Activated CD8-positive, alpha-beta T cell treated with anti-CD3 and anti-CD28 coated beads, Interleukin-2, amount 10 ng/mL, durations not matched to agents 7 days and 5 days (primary cell): ENCODE measurements around the gene RNH1. TPM values are rescaled to one million over a fixed set of nuclear protein-coding genes. Genes with fewer than 3 reads are reported as not detected.
A peak's percentile ranks its signal among the peaks of the same experiment; 100 is the strongest.

Experiments used
- ATAC-seq: fragments of 150-1000 bp; cut with Tn5 transposase; one replicate; pipeline ENCODE4 v1.10.0; 2021; ENCODE audit warnings: moderate library complexity
- CTCF ChIA-PET: fragments of 350-600 bp; sonication (Branson Sonifier 250); formaldehyde crosslinking; loops from one replicate; lab custom pipeline; 2021; ENCODE audit warnings: antibody characterized with exemption; lab: Charles Lee
- POLR2A ChIA-PET: fragments of 350-600 bp; sonication (Branson Sonifier 250); formaldehyde crosslinking; loops from one replicate; lab custom pipeline; 2021; ENCODE audit warnings: antibody characterized with exemption; lab: Charles Lee
- DNase-seq: peaks from one replicate; pipeline ENCODE4 v3.0.0-alpha.2; 2020
- H3K27ac Mint-ChIP-seq: one replicate; pipeline ENCODE4 v1.8.0; 2021; ENCODE audit warnings: mild to moderate bottlenecking, mixed read lengths
- H3K27me3 Mint-ChIP-seq: one replicate; pipeline ENCODE4 v1.8.0; 2021; ENCODE audit warnings: low read depth, mixed read lengths
- H3K36me3 Mint-ChIP-seq: one replicate; pipeline ENCODE4 v1.8.0; 2021; ENCODE audit warnings: low read depth, mixed read lengths
- H3K4me1 Mint-ChIP-seq: one replicate; pipeline ENCODE4 v1.8.0; 2021; ENCODE audit warnings: low read depth, mixed read lengths
- H3K4me3 Mint-ChIP-seq: one replicate; pipeline ENCODE4 v1.8.0; 2021; ENCODE audit warnings: mild to moderate bottlenecking, mixed read lengths
- H3K9me3 Mint-ChIP-seq: one replicate; pipeline ENCODE4 v1.8.0; 2022; ENCODE audit warnings: mixed read lengths; ENCODE audit not compliant: insufficient read depth
- total RNA-seq, 2 experiments: library from RNA; stranded (reverse); gene quantifications; one replicate each; pipeline ENCODE4 v1.2.3, GENCODE V29; 2021

The RNH1 gene
- total RNA-seq, 2 experiments from 2014 or later, result 104 to 105 TPM

DNA sequence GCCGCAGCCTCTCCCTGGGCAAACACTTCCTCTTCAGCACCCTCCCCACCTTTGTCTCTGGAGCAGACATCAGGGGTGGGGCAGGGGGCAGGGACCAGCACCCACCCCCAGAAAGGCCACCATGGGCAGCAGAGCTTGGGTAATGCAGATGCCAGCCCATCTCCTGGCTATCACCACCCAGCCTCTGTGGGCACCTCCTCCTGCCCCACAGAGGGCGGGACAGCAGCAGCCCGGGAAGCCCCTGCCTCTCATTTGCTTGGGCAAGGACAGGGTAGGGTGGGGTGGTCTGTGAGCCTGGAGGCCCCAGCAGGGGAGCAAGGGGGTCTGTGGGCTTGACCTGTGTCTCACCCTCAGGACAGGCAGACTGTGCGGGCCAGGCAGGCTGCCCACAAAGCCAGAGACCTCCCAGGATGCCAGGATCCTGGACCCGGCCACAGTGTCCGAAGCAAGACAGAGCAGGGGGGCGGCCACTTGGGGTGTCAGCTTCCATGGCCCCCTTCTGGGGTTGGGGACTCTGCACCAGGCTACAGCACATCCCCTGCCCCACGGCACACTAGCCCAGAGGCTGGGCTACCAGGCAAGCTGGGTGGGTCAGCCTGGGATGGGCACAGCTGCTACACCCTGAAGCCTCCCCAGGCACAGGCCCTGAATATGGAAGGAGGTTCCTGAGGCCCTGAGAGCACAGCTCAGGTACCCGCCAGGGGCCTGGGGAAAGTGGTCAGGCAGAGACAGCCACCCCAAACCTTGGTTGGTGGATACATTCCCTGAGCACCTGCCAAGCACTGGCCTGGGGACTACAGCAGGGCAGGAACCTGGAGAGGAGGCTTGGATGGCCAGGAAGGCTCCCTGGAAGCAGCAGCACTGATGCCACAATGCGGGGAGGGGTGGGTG, 4.5 kb downstream of the RNH1 start:
- H3K4me3 Mint-ChIP-seq, result no peak overlapping the region
- no peak overlapping the region for H3K27ac Mint-ChIP-seq
- ATAC-seq (no peak), DNase-seq (no peak)
- H3K4me1 Mint-ChIP-seq, result peaks cover 28% of the 10 kb centered on the region
- ChIA-PET POLR2A (no interaction called here), CTCF (interaction anchor here (1.7 kb wide), 1 partner anchor 17 kb away, joined by 7 read pairs; no protein-coding TSS in a partner anchor)
- no peaks in the 10 kb centered on the region for H3K9me3 Mint-ChIP-seq
- H3K36me3 Mint-ChIP-seq, result peaks cover 32% of the 10 kb centered on the region
- no peaks in the 10 kb centered on the region for H3K27me3 Mint-ChIP-seq

DNA sequence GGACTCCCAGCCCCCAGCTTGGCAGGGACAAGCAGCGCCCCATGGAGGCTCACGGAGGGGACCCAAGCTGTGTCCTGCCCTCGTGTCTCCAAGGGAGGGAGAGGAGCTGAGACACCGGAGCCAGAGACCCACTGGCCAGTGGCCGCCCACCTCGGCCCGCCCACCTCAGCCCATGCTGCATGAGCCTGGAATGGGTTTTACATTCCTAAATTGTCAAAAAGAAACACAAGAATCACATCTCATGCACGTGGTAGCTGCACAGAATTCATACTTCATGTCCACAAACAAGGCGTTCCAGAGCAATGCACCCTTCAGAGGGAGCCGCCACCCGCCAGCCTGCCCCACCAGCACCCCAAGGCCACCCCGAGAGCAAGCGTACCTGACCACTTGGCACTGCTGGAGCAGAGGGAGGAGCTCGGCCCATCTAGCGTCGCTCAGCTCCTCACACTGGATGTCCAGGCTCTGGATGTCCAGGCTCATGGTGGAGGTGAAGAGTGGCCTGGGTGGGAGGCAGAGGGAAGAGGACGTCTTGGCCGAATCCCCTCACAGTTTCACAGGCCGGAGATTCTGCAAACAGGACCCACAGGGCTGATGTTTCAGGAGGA, 5.3 kb downstream of the RNH1 start:
- ATAC-seq (no peak), DNase-seq (no peak)
- Mint-ChIP-seq H3K27me3 (no peaks in the 10 kb centered on the region), H3K9me3 (no peaks in the 10 kb centered on the region), H3K36me3 (peaks cover 40% of the 10 kb centered on the region), H3K27ac (peak overlapping the region; percentile 39), H3K4me3 (no peak overlapping the region), H3K4me1 (peaks cover 35% of the 10 kb centered on the region)
- CTCF ChIA-PET, result interaction anchor here (1.7 kb wide), 1 partner anchor 17 kb away, joined by 7 read pairs; no protein-coding TSS in a partner anchor
- POLR2A ChIA-PET, result no interaction called here

DNA sequence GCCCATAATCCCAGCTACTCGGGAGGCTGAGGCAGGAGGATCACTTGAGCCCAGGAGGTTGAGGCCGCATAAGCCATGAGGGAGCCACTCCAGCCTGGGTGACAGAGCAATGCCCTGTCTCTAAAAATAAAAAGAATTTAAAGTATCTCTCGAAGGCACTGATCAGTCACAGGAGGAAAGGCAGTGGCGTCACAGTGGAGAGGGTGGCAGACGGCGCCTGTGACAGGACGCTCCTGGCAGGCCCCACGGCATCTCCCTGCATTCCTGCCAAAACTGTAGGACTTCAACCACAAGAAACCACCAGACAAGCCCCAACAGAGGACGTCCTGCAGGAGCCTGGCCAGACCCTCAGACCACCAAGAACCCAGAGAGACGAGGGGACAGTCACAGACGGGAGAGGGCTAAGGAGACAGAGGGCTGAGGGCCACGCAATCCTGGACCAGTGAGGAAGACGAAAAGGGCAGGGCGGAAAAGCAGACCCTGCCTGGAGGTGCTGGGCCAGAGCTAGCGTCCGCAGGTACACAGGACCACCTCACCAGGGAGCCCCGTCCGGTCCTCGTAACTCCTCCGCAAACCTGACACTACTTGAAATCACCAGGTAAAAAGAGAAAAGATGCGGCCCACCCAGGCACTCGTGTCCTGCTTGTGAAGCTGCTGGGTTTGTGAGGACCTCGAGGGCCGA, 5.9 kb downstream of the RNH1 start:
- ATAC-seq (no peak), DNase-seq (no peak)
- ChIA-PET POLR2A (no interaction called here), CTCF (interaction anchor here (1.7 kb wide), 1 partner anchor 18 kb away, joined by 7 read pairs; no protein-coding TSS in a partner anchor)
- Mint-ChIP-seq H3K4me1 (peaks cover 36% of the 10 kb centered on the region), H3K36me3 (peaks cover 39% of the 10 kb centered on the region), H3K27me3 (no peaks in the 10 kb centered on the region), H3K4me3 (no peak overlapping the region), H3K9me3 (no peaks in the 10 kb centered on the region), H3K27ac (peak overlapping the region; percentile 28)

DNA sequence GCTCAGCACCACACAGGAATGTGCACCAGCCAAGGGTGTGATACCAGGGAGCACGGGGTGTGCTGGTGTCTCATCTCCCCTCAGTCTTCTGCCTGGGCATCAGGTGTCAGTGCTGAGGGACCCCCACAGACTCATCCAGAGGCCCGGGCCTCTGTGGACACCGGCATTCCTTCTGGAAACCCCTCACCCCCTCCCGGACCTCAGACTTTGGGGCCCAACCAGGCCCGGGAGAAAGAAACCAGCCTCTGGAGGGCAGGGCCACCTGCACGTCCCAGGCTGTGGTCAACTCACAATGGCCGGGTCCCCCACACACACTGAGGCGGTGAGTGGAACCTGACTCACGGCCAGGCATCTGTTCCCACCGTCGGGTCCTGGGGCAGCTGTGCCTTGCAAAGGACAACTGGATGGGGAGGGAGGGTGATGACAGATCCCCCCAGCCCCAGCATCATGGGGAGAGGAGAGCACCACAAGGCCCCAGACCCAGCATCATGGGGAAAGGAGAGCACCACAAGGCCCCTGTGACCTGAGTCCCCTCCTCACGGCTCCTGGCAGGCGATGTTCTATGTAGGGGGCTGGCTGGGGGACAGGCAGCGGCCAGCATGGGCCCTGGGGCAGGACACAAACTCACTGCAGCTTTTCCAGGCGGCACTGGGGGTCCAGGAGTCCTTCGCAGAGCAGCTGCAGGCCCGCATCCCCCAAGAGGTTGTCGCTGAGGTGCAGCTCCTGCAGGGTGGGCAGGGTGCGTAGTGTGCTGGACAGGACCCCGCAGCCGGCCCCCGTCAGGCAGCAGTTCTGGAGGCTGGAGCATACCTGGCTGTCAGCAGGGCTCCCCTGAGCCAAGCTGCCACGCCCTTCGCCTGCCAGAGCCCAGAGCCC, 7.6 kb downstream of the RNH1 start:
- no peaks in the 10 kb centered on the region for H3K27me3 Mint-ChIP-seq
- no peak overlapping the region for H3K27ac Mint-ChIP-seq
- H3K9me3 Mint-ChIP-seq, result no peaks in the 10 kb centered on the region
- ChIA-PET CTCF (interaction anchor here (0.6 to 0.7 kb wide), 2 partner anchors 19 to 196 kb away, joined by 3 read pairs; partner anchors contain the start of gene DEAF1), POLR2A (no interaction called here)
- DNase-seq, result no peak
- no peak for ATAC-seq
- H3K36me3 Mint-ChIP-seq, result peaks cover 37% of the 10 kb centered on the region
- no peak overlapping the region for H3K4me3 Mint-ChIP-seq
- H3K4me1 Mint-ChIP-seq, result peaks cover 21% of the 10 kb centered on the region

DNA sequence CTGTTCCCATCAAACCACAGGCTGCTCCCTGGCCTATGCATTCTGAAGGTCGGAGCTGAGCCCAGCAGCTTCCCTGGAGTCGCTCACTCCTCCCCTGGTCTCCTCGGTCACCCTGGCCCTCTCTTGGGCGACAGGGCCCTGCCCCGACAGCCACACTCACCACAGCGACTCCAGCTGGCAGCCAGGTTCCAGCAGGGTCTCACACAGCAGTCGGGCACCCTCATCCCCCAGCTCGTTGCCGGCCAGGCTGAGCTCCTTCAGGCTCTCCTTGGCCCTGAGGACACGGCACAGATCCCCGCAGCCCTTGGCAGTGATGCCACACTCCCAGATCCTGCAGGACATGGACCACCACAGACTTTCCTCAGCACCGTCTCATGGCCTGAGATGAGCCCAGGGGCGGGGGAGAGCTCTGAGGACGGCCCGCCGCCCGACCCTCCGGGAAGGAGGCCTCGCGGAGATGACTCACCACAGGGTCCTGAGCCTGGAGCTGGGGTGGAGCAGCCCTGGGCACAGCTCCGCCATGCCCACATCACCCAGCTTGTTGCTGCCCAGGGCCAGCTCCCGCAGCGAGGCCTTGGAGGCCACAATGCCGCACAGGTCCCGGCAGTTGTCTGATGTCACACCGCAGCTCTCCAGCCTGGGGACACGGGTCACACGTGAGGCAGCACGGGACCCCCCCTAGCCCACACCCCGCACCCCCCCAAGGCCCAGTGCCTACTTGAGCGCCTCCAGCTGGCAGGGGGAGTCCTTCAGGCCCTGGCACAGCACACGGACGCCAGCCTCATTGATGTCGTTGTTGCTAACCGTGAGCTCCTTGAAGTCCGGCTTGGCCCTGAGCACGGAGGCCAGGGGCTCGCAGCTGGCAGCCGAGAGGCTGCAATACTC, 8.5 kb downstream of the RNH1 start:
- ATAC-seq (no peak), DNase-seq (no peak)
- POLR2A ChIA-PET, result interaction anchor here (1.0 kb wide), 1 partner anchor 8 kb away, joined by 3 read pairs; the partner anchor contains the start of gene RNH1
- Mint-ChIP-seq H3K9me3 (no peaks in the 10 kb centered on the region), H3K4me1 (peaks cover 18% of the 10 kb centered on the region), H3K4me3 (no peak overlapping the region), H3K27ac (no peak overlapping the region), H3K27me3 (no peaks in the 10 kb centered on the region), H3K36me3 (peaks cover 39% of the 10 kb centered on the region)
- CTCF ChIA-PET, result interaction anchor here (0.6 kb wide), 1 partner anchor 197 kb away, joined by 3 read pairs; the partner anchor contains the start of gene DEAF1

DNA sequence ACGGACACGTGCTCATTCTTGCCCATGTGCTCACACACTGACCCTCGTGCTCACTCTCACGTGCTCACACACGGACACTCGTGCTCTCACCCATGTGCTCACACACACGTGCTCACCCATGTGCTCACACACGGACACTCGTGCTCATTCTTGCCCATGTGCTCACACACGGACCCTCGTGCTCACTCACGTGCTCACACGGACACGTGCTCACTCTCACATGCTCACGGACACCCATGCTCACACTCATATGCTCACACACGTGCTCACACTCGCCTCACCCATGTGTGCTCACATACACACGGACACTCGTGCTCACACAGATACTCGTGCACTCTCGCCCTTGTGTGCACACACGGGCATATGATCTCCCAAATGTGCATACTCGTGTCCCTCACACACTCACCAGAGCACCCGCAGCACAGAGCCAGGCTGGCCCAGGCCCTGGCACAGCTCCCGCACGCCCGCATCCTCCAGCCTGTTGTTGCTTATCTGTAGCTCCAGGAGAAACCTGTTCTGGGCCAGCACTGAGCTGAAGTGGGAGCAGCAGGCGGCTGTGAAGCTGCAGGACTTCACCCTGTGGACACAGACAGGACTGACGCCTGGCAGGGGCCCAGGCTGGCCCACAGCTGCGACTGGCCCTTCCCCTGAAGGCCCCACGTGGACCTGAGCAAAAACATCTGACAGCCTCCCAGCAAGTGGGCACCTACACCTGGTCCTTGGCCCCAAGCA, 9.3 kb downstream of the RNH1 start:
- CTCF ChIA-PET, result no interaction called here
- Mint-ChIP-seq H3K9me3 (no peaks in the 10 kb centered on the region), H3K27ac (peak overlapping the region; percentile 62), H3K27me3 (no peaks in the 10 kb centered on the region), H3K36me3 (peaks cover 39% of the 10 kb centered on the region), H3K4me1 (peaks cover 15% of the 10 kb centered on the region), H3K4me3 (no peak overlapping the region)
- no peak for DNase-seq
- POLR2A ChIA-PET, result interaction anchor here (1.0 kb wide), 1 partner anchor 9 kb away, joined by 3 read pairs; the partner anchor contains the start of gene RNH1
- ATAC-seq, result no peak

DNA sequence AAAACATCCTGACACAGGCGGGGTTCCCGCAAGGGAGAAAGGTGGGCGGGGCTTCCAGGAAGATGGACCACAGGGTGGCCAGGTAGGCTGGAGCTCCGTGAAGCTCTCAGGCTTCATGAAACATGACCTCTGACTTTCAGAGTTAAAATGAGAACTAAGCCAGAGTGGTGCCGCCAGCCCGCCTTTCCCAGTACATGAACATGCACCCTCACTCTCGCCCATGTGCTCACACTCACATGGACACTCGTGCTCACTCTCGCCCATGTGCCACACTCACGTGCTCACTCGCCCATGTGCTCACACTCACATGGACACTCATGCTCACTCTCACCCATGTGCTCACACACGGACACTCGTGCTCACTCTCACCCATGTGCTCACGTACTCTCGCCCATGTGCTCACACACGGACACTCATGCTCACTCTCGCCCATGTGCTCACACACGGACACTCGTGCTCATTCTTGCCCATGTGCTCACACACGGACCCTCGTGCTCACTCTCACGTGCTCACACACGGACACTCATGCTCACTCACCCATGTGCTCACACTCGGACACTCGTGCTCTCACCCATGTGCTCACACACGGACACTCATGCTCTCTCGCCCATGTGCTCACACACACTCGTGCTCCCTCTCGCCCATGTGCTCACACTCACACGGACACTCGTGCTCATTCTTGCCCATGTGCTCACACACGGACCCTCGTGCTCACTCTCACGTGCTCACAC, 10.0 kb downstream of the RNH1 start:
- H3K27me3 Mint-ChIP-seq, result no peaks in the 10 kb centered on the region
- ChIA-PET POLR2A (no interaction called here), CTCF (no interaction called here)
- no peak overlapping the region for H3K27ac Mint-ChIP-seq
- ATAC-seq, result no peak
- no peak for DNase-seq
- H3K4me1 Mint-ChIP-seq, result peaks cover 15% of the 10 kb centered on the region
- H3K9me3 Mint-ChIP-seq, result no peaks in the 10 kb centered on the region
- peaks cover 39% of the 10 kb centered on the region for H3K36me3 Mint-ChIP-seq
- no peak overlapping the region for H3K4me3 Mint-ChIP-seq

DNA sequence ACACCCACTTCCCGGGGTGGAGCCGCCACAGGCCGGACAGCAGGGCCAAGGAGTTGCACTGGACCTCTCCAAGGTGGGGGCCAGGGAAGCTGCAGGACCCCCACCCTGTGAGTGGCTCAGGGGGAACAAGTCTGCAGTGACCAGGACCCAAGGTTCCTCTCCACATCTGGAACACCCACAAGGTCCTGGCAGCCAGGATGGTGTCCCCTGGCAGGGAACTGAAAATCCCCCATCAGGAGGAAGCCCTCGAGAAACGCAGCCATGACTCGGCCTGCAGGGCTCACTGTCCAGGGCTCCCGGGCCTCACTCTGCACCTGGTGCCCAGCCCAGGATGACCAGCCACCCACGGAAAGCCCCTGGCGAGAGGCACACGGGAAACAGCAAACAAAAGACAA, 11.5 kb downstream of the RNH1 start:
- Mint-ChIP-seq H3K4me3 (no peak overlapping the region), H3K27me3 (no peaks in the 10 kb centered on the region), H3K4me1 (peaks cover 15% of the 10 kb centered on the region), H3K27ac (peak overlapping the region; percentile 10), H3K9me3 (no peaks in the 10 kb centered on the region), H3K36me3 (peaks cover 36% of the 10 kb centered on the region)
- no peak for DNase-seq
- no peak for ATAC-seq
- CTCF ChIA-PET, result no interaction called here
- POLR2A ChIA-PET, result no interaction called here

DNA sequence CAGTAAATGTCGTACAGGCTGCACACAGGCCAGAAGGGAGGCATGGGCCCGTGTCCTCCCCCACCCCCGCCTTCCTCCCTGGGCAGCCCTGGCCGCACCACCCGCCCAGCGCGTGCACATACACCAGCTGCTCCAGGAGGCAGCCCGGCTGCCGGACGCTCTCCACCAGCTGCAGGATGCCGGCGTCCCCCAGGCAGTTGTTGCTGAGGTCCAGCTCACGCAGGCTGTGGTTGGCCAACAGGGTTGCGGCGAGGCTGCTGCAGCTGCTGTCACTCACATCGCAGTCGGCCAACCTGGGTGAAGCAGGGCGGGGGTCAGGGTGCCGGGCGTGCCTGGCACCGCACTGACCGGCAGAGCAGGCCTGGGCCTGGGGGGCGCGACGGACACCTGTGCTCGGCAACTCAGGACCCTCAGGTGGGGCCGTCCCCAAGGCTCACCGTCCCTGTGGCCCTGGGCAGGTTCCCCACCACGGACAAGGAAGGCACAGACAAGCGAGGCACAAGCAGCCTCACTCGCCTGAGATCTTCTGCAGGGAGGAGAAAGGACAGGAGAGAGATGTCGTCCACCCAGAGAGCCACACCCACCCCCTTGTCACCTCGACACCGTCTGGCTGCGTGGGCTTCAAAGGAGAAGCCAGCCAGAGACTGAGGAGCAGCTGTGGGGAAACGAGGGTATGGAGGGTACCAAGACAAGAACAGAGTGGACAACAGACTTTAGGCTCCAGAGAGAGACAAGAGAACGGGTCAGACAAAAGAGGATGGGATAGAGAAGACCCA, 12.1 kb downstream of the RNH1 start:
- no peak for ATAC-seq
- no peaks in the 10 kb centered on the region for H3K27me3 Mint-ChIP-seq
- peaks cover 15% of the 10 kb centered on the region for H3K4me1 Mint-ChIP-seq
- H3K9me3 Mint-ChIP-seq, result no peaks in the 10 kb centered on the region
- no peak for DNase-seq
- ChIA-PET POLR2A (no interaction called here), CTCF (no interaction called here)
- H3K4me3 Mint-ChIP-seq, result no peak overlapping the region
- peak overlapping the region; percentile 10 for H3K27ac Mint-ChIP-seq
- peaks cover 33% of the 10 kb centered on the region for H3K36me3 Mint-ChIP-seq
